Stimulated activated CD8-positive, alpha-beta memory T cell treated with anti-CD3 and anti-CD28 coated beads, Interleukin-4, amount 100 ng/mL, for 1 hour (primary cell): ENCODE data around the gene U2AF1L4.
"Not testable (repeated sequence)": the region's sequence is repeated elsewhere in the genome, so short reads cannot be mapped to it uniquely, and the experiment has no call there.

Source experiments
- DNase-seq, 2 donors: peaks; one replicate each; pipeline ENCODE4 v3.0.0-alpha.2; 2020; ENCODE audit warnings: low read depth in 2 of 2, low spot score in 1 of 2

Gene U2AF1L4

DNA sequence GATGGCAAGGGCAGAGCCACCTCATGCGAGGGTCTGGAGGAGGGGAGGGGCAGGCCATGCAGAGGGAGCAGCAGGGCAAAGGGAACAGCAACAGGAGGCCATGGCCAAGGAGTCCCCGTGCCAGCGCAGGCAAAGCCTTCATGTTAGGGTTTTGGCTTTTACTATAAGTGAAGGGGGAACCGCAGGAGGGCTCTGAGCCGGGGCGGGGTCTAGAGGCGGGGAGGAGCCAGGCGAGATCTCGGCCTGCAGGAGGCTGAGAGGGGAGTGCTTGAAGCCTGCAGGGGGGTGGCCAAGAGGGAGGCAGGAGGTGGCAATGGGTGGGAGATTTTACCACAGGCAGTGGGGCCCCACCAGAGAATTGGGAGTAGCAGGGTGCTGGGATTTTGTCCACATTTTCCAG lies 36.4 kb upstream of the U2AF1L4 start:
- DNase-seq: no peak

DNA sequence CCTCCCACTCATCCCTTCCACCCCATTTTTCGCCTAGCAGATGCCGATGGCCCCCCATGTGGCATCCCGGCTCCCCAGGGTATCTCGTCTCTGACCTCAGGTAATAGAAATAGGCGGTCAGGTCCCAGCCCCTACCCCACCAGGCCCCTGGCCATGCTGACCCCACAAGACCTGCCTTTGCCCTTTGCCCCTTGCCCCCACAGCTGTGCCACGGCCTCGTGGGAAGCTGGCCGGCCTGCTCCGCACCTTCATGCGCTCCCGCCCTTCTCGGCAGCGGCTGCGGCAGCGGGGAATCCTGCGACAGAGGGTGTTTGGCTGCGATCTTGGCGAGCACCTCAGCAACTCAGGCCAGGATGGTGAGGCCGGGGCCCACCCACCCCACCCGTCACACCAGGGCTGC lies 35.5 kb upstream of the U2AF1L4 start:
- no peak for DNase-seq

DNA sequence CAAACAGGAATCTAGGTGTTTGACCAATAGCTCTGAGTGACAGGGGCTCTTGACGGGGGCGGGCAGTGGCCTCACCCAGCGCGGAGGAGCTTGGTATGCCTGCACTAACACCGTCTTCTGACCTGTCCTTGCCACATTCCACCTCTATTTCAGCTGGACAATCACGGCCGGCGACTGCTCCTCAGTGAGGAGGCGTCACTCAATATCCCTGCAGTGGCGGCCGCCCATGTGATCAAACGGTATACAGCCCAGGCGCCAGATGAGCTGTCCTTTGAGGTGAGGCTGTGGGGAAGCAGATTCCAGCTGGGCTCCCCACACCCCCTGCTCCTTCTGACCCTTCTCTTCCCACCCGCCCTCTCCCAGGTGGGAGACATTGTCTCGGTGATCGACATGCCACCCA lies 34.8 kb upstream of the U2AF1L4 start:
- DNase-seq: no peak

DNA sequence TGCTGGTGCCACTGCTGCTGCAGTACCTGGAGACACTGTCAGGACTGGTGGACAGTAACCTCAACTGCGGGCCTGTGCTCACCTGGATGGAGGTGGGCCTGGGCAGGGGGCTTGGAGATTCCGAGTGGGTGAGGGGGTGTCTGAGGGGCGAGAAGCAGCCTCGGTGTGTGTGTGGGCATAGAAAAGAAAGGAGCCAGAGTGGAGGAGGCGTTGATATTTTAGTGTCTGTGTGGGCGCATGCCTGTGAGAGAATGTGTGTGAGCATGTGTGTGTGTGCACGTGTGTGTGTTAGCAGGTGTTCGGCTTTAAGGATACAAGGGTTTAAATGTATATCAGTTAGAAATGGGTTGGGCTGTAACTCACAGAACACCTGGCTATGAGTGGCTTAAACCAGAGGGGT lies 33.8 kb upstream of the U2AF1L4 start:
- no peak for DNase-seq

DNA sequence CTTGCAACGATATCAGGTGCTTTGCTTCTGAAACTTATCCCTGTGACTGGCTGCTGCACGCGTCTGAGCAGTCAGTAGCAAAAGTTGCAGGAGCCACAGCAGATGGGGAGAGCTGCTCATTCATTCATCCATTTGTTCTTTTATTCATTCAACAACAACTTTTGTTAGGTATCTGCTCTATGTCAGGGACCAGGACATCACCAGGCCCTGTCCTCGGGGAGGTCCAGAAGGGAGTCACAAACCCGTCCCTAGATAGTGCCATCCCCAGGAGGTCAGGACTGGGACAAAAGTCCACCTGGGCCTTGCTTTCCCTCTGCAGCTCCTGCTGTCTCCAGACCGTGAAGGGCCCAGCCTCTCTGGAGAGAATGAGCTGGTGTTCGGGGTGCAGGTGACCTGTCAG lies 32.7 kb upstream of the U2AF1L4 start:
- no peak for DNase-seq

DNA sequence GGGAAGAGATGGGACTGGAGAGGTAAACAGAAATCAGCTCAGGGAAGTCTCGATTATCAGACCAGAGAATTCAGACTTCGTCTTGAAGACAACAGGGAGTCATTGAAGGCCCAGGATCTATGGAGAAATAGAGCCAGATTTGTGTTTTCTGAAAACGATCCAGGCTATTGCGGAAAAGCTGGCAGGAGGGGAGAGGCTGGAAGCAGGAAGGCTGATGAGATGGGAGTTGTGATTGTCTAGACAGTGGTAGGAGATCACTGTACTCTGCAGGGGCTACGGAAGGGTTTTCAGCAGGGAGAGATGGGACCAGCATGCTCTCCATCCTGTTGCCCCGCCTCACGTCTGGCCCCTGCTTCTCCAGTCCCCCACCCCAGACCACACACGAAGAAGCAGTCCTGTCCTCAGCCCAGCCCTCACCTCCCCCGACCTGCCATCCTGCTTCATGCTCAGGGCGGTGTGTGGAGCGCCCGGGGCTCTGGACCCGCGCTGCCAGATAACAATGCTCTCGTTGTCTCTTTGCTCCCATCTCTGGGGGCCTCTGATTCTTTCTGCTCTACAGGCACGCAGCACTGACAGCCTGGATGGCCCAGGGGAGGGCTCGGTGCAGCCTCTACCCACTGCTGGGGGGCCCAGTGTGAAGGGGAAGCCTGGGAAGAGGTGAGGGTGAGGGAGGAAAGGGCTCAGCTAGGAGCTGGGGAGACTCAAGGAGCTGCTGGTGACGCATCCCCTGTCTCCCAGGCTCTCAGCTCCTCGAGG lies 32.0 kb upstream of the U2AF1L4 start:
- DNase-seq: no peak

DNA sequence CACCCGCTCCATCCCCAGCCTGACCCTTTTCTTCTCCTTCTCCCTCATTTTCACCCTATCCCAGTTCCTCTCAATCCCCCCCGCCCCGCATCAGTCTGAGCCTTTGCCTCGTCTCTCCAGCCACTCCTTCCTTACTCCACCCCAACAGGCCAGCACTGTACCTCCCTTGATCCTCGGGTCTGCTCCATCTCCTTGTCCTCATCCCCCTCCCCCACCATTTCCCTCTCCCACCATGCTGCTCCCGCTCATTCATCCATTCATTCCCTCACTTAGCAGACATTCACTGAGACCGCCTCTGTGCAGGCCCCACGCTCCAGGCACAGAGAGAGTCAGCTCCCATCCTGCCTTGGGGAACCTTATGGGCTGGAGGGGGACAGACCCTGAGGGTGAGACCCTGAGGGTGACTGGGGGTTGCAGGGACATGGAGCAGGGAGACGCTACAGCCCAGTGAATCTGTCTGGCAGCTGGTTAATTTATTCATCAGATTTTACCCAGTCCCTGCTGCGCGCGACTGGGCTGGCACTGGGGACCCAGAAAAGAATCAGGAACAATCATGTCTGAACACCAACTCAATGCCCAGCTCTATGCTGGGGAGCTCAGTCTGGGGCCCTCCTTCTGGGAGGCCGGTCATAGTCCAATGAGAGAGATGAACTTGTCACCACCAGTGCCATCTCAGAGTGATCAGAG lies 31.0 kb upstream of the U2AF1L4 start:
- DNase-seq: no peak

DNA sequence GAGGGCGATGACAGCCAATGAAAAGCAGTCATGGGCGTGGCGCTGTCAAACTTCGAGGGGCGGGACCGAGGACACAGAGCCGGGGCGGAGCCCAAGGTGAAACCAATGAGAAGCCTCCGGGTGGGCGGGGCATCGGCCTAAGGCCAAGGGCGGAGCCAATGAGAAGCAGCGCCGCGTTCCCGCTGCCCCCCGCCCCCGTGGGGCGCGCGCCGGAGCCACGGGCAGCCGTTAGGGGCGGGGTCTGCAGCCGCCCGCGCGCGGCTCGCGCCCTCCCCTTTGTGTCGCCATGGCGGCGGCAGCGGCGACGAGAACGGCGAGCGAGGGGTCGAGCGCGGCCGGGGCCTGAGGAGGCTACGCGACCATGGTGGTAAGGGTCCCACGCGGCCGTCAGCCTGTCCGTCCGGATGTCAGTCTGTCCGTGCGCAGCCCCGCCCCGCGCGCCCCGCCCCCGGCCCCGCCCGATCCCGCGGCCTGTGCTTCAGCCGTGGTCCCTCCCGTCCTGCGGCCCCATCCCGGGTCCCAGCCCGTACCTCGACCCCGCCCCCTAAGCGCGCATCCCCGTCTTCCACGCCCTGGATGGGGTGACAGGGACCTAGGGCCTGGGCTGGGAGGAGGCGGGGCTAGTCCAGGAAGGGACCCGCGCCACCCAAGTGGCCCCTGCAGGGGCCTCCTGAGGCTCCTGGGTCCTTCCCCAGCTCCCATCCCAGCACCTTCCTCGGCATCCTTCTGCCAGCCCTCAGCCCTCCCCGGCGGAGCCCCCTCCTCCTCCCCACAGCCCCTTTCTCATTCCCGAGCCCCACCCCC lies 30.3 kb upstream of the U2AF1L4 start, which contains the start of gene ARHGAP33:
ARHGAP33 (plus strand) TSS at position 267 of the 804 bp plus-strand sequence; CDS start at position 362, 95 bp downstream.
- peak; percentile 94 to 97 for DNase-seq

DNA sequence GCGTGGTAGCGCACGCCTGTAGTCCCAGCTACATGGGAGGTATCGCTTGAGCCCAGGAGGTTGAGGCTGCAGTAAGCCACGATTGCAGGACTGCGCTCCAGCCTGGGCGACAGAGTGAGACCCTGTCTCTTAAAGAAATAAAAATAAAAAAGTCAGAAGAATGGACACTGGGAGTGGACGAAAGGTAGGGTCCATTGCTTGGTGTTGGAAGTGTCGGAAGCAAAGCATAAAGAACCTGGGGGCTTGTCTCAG lies 29.8 kb upstream of the U2AF1L4 start:
- no peak for DNase-seq

DNA sequence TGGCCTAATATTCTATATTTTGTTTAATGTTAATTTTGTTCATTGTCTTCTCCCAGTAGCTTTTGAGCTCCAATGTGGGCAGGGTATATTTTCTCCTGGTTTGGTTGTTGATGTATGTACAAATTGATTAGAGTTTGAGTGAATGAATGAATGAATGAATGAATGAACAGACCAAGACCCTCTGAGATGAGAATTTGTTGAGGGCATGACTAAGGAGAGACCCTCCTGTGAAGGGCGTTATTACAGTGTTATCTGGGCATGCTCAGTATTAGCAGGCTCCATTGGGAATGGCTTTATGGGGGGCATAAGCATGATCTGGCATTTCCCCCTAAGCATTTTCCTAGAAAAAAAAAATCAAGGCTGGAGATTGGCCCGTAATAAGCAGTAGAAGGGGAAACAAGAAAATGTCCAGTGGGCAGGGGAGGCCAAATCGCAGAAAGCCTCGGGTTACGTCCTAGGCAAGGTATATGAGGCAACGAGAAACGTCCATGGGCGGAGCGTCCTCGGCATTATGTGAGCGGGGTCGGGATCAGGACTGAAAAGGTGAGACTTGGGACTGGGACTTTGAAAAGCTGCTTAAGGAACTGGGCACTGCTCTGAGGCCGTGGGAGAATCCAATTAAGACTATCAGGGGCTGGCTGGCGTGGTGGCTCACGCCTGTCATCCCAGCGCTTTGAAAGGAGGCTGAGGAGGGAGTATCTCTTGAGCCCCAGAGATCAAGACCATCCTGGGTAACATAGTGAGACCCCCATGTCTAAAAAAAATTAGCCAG lies 29.2 kb upstream of the U2AF1L4 start:
- no peak for DNase-seq

DNA sequence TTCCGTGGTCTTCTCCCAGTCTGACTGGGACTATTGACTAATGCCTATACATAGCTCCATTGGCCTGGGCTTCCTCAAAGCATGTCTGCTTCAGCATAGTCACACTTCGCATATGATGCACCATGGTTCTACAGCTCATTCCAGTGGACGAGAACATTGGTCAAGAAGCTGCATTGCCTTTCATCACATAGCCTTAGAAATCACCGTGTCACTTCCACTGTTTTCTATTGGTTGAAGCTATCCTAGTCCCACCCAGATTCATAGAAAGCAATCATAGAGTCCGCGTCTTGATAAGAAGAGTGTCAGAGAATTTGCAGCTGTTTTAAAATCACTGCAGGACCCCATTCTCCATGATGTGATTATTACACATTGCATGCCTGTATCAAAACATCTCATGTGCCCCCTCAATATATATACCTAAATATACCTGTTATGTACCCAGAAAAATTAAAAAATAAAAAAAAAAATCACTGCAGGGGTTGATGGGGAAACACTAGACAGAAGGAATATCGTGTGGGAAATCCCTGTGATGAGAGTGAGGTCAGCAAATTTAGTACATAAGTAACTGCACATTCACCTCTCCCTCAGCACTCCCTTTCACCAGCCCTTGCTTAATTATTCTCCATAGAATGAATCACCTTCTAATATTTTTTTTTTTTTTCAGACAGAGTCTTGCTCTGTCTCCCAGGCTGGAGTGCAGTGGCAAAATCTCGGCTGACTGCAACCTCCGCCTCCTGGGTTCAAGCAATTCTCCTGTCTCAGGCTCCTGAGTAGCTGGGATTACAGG lies 28.0 kb upstream of the U2AF1L4 start:
- DNase-seq: no peak

DNA sequence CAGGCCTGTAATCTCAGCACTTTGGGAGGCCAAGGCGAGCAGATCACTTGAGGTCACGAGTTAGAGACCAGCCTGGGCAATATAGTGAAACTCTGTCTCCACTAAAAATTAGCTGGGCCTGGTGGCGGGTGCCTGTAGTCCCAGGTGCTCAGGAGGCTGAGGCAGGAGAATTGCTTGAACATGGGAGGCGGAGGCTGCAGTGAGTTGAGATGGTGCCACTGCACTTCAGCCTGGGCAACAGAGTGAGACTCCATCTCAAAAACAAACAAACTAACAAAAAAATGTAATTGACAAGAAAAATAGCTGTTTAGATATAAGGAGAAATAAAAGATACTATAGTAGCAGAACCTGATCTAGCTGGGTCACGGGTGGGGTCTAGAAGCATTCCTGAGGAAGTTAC lies 27.1 kb upstream of the U2AF1L4 start:
- not testable (repeated sequence) for DNase-seq

DNA sequence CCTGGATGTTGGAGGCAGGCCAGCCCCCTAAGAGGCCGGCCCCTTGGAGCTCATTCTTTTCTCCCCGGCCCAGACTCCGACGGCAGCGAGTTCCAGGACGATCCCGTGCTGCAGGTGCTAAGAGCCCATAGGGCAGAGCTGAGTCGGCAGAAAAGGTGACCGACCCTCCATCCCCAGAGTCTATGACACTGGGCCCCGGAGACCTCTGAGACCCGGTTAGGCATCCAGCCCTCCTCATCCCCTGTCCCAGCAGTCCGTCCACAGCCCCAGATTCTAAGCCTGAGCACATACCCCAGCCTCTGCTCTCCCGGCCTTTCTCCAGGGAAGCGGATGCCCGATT lies 22.8 kb upstream of the U2AF1L4 start:
- DNase-seq: no peak

DNA sequence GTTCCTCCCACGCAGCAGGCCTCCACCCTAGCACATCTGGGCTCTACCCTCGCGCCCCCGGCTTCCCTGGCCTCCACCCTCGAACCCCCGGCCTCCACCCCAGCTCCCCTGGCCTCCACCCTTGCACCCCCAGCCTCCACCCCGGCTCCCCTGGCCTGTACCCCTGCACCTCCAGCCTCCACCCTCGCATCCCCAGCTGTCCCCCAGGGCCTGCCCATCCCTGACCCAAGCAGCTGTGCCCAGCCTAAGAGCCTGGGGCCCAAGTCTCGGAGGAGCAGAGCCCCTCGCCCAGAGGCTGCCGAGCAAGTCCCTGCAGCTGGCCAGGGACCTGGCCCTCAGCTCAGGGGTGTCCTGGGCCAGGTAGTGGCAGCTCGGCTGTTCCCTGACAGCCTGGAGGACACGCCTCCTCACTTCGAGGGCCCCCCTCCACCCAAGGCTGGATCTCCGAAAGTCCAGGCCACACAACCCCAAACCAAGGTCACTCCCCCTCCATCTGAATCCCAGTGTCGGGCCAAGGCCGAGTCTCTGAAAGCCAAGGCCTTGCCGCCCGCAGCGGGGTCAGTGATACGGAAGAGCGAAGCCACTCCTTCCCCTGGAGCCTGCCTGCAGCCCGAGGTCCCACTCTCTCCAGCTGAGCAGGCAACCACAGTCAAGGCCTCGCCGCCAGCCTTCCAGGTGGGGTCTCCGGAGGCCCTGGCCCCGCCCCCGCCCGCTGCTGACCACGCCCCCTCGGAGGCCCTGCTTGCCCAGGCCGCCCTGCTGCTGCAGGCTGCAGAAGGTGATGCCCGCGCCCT lies 22.3 kb upstream of the U2AF1L4 start:
- DNase-seq: no peak

DNA sequence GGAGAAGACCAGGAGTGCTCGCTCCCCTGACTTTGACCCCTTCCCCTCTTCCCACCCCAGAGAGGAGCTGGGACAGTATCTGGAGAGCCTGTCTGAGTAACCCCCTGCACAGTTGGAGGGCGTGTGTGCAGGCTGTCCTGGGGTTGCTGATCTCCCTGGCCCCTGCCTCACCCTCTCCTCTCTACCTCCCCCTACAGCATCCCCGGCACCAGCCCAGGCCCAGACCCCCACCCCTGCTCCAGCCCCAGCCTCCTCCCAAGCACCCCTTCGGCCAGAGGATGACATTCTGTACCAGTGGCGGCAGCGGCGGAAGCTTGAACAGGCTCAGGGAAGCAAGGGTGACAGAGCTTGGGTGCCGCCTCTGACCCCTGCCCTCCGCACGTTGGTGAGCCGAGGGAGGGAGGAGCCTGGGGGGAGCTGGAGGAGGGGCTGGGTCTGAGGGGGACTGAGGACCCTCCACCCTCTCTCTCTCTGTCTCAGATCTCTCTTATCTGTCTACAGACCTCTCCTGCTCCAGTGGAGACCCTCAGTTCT lies 21.4 kb upstream of the U2AF1L4 start:
- no peak for DNase-seq

DNA sequence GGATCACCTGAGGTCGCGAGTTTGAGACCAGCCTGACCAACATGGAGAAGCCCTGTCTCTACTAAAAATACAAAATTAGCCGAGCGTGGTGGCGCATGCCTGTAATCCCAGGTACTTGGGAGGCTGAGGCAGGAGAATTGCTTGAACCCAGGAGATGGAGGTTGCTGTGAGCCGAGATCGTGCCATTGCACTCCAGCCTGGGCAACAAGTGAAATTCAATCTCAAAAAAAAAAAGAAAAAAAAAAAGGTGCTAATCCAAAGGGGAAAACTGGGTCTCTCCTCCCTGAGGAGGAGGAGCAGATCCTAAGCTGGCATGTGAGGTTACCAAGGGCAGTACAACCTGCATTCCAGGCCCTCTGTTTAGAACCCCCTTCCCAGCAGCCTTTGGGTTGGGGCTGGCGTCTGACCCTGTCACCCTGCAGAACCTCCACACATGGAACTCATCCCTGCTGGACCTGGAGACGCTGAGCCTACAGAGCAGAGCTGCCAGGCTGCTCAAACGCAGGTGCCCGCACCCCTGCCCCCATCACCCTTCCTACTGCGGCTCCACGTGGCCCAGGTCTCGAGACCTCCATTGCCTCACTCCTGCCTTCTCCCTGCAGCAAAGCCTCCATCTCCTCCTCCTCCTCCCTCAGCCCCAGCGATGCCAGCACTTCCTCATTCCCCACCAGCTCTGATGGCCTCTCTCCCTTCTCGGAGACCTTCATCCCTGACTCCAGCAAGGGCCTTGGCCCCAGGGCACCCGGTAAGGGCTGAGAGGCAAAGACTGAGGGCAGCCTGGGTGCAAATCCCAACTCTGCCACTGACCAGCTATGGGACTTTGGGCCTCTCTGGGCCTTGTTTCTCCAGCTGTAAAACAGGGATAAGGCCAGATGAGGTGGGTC lies 19.5 kb upstream of the U2AF1L4 start:
- no peak for DNase-seq

DNA sequence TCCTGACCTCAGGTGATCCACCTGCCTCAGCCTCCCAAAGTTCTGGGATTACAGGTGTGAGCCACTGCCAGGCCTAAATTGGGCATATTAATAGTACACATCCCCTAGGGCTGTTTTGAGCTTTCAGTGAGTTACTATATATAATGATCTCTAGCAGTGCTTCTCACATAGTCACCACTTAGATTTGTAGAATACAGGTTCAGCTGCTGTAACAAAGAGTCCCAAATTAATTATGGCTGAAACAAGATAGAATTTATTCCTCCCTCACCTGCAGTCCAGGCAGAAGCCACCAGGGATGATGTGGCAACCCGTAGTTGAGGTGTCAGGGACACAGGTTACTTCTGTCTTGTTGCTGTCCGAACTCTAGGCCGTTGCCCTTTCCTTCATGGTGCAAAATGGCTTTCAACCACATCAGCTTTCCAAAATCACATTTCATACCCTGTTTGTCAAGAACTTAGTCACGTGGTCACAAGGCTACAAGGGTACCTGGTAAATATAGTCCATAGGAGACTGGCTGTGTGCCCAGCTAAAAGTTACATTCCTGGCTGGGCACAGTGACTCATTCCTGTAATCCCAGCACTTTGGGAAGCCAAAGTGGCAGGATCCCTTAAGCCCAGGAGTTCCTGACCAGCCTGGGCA lies 15.6 kb upstream of the U2AF1L4 start:
- DNase-seq: no peak

DNA sequence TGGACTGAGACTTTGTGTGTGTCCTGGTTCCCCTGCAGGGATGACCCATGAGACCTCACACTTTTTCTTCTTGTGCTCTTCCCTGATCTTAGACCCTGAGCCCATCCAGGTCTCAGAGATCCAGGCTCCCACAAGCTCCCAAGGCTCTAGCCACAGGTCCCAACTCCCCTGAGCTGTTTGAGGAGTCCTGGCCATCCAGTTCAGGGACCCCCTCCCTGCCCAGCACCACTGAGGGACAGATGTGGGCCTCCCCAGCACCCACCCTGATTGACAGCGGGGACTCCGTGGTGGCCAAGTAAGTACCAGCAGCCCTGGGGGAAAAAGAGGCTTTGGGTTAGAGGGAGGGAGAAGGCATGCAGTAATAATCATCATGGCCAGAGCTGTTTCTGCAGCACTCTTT lies 14.5 kb upstream of the U2AF1L4 start:
- no peak for DNase-seq
